Nephron (organoid): ENCODE measurements around the gene BSCL2.
"Not testable (repeated sequence)": the region's sequence is repeated elsewhere in the genome, so short reads cannot be mapped to it uniquely, and the experiment has no call there.

Experiments used
- H3K27ac Mint-ChIP-seq, 3 experiments: 2 replicates each; pipeline ENCODE4 v1.8.0; 2020; ENCODE audit warnings: mixed read lengths in 3 of 3, mild to moderate bottlenecking in 2 of 3, moderate library complexity in 1 of 3
- H3K27me3 Mint-ChIP-seq: 2 replicates; pipeline ENCODE4 v1.8.0; 2021; ENCODE audit warnings: low read depth, mild to moderate bottlenecking, moderate library complexity, mixed read lengths
- H3K36me3 Mint-ChIP-seq: 2 replicates; pipeline ENCODE4 v1.8.0; 2020; ENCODE audit warnings: low read depth, mixed read lengths
- H3K4me1 Mint-ChIP-seq: 2 replicates; pipeline ENCODE4 v1.8.0; 2020; ENCODE audit warnings: mixed read lengths
- H3K4me3 Mint-ChIP-seq, 3 experiments: 2 replicates each; pipeline ENCODE4 v1.8.0; 2020; ENCODE audit warnings: mild to moderate bottlenecking in 3 of 3, mixed read lengths in 3 of 3, moderate library complexity in 2 of 3
- H3K9me3 Mint-ChIP-seq: 2 replicates; pipeline ENCODE4 v1.8.0; 2020; ENCODE audit warnings: mixed read lengths
- TF ChIP-seq, protein P1 (sequence below), 3 experiments: fragments of 200-600 bp; sonication (generic); IDR thresholded peaks; one replicate each; pipeline ENCODE4 v1.5.0; 2021; ENCODE audit warnings: antibody characterized with exemption in 3 of 3; ENCODE audit not compliant: unreplicated experiment in 3 of 3

The BSCL2 gene

DNA sequence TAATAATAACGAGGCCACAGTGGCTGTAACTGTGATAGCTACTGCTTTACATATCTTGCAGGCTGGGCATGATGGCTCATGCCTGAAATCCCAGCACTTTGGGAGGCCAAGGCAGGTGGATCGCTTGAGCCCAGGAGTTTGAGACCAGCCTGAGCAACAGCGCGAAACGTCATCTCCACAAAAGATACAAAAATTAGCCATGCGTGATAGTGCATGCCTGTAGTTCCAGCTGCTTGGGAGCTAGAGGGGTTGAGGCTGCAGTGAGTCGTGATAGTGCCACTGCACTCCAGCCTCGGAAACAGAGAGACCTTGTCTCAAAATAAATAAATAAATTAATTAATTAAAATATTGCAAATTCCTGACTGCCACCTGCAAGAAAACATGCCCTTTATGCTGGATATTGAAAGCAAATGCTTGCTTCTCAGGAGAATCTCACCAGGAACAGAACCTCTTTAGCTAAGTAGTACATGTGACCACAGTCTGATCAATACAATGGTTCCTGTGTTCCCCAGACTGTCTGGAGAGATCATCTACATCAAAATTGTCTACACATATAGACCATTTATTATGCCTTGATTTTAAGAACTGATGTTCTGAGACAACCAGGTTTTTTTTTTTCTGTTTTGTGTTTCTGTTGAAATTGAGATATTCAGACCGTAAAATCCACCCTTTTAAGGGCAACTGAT lies 40.4 kb upstream of the BSCL2 start:
- Mint-ChIP-seq H3K36me3 (peaks cover 13% of the 10 kb centered on the region), H3K4me3 (no peak overlapping the region), H3K27me3 (no peaks in the 10 kb centered on the region), H3K9me3 (no peaks in the 10 kb centered on the region), H3K4me1 (no peaks in the 10 kb centered on the region), H3K27ac (peak overlapping the region in 2 of 3 experiments; percentile 32 to 37)
- TF ChIP-seq, protein P1, sequence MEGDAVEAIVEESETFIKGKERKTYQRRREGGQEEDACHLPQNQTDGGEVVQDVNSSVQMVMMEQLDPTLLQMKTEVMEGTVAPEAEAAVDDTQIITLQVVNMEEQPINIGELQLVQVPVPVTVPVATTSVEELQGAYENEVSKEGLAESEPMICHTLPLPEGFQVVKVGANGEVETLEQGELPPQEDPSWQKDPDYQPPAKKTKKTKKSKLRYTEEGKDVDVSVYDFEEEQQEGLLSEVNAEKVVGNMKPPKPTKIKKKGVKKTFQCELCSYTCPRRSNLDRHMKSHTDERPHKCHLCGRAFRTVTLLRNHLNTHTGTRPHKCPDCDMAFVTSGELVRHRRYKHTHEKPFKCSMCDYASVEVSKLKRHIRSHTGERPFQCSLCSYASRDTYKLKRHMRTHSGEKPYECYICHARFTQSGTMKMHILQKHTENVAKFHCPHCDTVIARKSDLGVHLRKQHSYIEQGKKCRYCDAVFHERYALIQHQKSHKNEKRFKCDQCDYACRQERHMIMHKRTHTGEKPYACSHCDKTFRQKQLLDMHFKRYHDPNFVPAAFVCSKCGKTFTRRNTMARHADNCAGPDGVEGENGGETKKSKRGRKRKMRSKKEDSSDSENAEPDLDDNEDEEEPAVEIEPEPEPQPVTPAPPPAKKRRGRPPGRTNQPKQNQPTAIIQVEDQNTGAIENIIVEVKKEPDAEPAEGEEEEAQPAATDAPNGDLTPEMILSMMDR (IDR thresholded peaks at IDR 0.05; ENCODE audit: unreplicated experiment in 3 of 3) = no peak

- H3K9me3 Mint-ChIP-seq = no peaks in the 10 kb centered on the region
- H3K4me3 Mint-ChIP-seq = no peak overlapping the region
- peaks cover 33% of the 10 kb centered on the region for H3K36me3 Mint-ChIP-seq
- no peaks in the 10 kb centered on the region for H3K4me1 Mint-ChIP-seq
- TF ChIP-seq, protein P1 (IDR thresholded peaks at IDR 0.05; ENCODE audit: unreplicated experiment in 3 of 3) = no peak
- H3K27ac Mint-ChIP-seq = no peak overlapping the region
- no peaks in the 10 kb centered on the region for H3K27me3 Mint-ChIP-seq
Observed at GRCh38 chr11:62737196-62737595, 30.0 kb upstream of the BSCL2 start.

- no peaks in the 10 kb centered on the region for H3K9me3 Mint-ChIP-seq
- peaks cover 14% of the 10 kb centered on the region for H3K4me1 Mint-ChIP-seq
- peak overlapping the region in 1 of 3 experiments; percentile 42 for H3K4me3 Mint-ChIP-seq
- TF ChIP-seq, protein P1 (IDR thresholded peaks at IDR 0.05; ENCODE audit: unreplicated experiment in 3 of 3) = peak in 1 of 3 experiments; percentile 29
- no peaks in the 10 kb centered on the region for H3K27me3 Mint-ChIP-seq
- peaks cover 20% of the 10 kb centered on the region for H3K36me3 Mint-ChIP-seq
- no peak overlapping the region for H3K27ac Mint-ChIP-seq
Observed at GRCh38 chr11:62732830-62733229, 25.6 kb upstream of the BSCL2 start.

DNA sequence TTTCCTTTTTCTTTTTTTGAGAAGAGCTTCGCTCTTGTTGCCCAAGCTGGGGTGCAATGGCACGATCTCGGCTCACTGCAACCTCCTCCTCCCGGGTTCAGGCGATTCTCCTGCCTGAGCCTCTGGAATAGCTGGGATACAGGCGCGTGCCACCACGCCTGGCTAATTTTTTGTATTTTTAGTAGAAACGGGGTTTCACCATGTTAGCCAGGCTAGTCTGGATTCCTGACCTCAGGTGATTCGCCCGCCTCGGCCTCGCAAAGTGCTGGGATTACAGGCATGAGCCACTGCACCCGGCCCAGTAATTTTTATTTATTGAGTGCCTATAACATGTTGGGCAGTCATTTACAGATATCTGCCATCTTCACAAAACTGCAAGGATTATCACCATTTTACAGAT lies 22.9 kb upstream of the BSCL2 start:
- Mint-ChIP-seq H3K27ac (peak overlapping the region in 2 of 3 experiments; percentile 29 to 68), H3K36me3 (peaks cover 16% of the 10 kb centered on the region), H3K4me3 (peak overlapping the region; percentile 87 to 98 (median 91)), H3K4me1 (peaks cover 24% of the 10 kb centered on the region)
- not testable (repeated sequence) for H3K27me3 Mint-ChIP-seq, H3K9me3 Mint-ChIP-seq

- Mint-ChIP-seq H3K36me3 (peaks cover 24% of the 10 kb centered on the region), H3K4me3 (peak within 1 kb of the TSS; percentile 87 to 98 (median 91)), H3K27ac (peak within 1 kb of the TSS; percentile 98 to 100 (median 99)), H3K4me1 (peaks cover 39% of the 10 kb centered on the region), H3K9me3 (no peaks in the 10 kb centered on the region), H3K27me3 (no peaks in the 10 kb centered on the region)
- TF ChIP-seq, protein P1 (IDR thresholded peaks at IDR 0.05; ENCODE audit: unreplicated experiment in 3 of 3) = no peak
Observed at GRCh38 chr11:62728171-62728988, 21.2 kb upstream of the BSCL2 start, which contains the start of gene TTC9C. TSS of gene TTC9C (plus strand) at chr11:62728486. CDS start at chr11:62728849, 363 bp downstream.

DNA sequence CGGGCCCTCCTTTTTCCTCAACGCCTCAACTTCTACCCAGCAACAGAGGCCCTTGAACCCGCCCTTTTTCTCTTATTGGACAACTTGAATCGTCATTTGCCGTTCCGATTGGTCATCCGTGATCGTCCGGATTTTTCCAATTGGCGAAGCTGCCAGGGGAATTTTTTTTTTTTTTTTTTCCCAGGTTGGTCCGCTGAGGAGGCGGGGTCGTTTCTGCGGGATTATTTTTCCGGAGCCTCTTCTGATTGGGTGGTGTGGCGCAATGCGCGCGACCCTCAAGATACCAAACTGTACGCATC lies 20.6 kb upstream of the BSCL2 start:
- TF ChIP-seq, protein P1 (IDR thresholded peaks at IDR 0.05; ENCODE audit: unreplicated experiment in 3 of 3) = no peak
- no peaks in the 10 kb centered on the region for H3K9me3 Mint-ChIP-seq
- H3K27me3 Mint-ChIP-seq = no peaks in the 10 kb centered on the region
- H3K27ac Mint-ChIP-seq = peak overlapping the region; percentile 98 to 100 (median 99)
- peaks cover 24% of the 10 kb centered on the region for H3K36me3 Mint-ChIP-seq
- peaks cover 40% of the 10 kb centered on the region for H3K4me1 Mint-ChIP-seq
- peak overlapping the region; percentile 87 to 98 (median 91) for H3K4me3 Mint-ChIP-seq
